ENCODE data around the gene DYRK1A.
A peak's percentile ranks its signal among the peaks of the same experiment; 100 is the strongest.

DYRK1A gene

DNA sequence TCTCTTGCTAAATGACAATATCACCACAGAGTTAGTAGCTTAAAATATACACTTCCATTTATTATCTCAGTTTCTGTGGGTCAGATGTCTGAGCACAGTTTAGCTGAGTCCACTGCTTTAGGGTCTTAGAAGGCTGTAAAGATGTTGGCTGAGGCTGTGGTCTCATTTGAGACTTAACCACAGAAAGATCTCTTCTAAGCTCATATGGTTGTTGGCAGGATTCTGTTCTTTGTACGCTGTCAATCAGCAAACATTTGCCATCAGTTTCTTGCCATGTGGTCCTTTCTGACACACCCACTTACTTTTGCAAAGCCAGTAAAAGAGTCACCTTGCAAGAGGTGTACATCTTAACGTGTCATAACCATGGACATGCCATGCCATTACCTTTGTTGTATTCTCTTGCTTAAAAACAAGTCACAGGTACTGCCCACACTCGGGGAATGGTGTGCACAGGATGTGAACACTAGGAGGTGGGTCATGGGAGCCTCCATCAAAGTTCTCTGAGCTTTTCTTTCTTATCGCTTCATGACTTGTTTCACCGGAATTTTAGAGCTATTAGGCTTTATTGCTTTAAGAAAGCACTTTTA, 18.7 kb downstream of the DYRK1A start:
- peak in 1 of 6 experiments; percentile 8 for DNase-seq

DNA sequence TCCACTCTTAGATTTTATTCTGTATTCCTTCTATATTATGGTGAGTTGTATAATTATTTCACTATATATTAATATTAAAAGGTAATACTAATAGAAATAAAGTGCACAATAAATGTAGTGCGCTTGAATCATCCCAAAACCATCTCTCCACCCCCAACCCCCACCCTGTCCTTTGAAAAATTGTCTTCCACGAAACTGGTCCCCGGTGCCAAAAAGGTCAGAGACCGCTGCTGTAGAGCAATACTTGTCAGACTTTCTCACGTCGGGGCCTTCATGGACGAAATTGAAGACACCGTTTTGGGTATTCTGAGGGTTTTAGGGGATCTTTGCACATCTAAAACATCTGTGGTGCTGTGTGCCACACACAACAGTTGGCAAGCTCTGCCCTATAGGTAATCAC, 19.6 kb downstream of the DYRK1A start:
- no peak for DNase-seq

DNA sequence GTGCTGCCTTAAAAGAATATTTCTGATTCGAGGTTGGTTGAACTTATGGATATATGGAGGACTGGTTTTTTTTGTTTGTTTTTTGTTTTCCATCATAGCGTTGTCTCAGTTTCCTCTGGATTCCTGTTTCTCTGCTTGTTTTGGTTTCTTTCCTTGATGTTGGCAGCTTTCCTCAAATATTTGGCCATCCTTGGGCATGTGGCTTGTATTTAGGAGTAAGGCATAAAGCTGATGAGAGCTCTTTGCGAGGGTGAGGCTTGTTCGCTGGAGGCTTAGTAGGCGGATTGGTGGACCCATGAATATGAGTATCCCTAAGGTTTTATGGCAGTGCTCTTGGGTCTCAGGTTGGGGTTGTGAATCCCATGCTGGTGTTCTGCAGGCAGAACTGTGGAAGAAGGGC, 22.9 kb downstream of the DYRK1A start:
- no peak for DNase-seq

DNA sequence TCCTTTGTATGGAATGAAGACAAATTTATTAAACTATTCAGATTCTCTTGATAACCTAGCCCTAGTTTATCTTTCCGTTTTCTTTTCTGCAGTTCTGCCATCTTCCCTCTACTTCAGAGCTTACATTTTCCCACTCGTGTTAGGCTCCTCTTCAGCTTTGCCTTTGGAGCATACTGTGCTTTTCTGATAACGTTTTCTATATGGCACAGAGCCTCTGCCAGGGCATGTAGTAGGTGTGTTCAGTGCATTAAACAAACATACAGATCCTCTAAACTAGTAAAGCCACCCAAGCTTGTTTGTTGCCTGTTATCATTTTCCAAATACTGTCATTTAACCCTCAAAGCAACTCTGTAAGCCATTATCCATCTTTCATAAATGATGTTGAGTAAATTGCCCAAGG, 25.1 kb downstream of the DYRK1A start:
- no peak for DNase-seq

DNA sequence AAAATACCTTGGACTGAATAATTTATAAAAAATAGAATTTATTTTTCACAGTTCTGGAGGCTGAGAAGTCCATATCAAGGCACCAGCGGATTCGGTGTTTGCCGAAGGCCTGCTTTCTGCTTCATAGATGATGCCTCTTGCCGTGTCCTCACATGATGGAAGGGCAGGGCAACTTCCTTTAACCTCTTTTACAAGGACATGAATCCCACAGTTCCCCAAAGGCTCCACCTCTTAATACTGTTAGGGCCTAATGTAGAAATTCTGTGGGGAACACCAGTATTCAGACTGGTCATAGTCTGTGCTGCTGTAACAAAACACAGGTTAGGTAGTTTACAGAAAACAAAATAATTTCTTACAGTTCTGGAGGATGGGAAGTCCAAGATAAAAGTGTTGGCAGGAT, 25.9 kb downstream of the DYRK1A start:
- DNase-seq: no peak

DNA sequence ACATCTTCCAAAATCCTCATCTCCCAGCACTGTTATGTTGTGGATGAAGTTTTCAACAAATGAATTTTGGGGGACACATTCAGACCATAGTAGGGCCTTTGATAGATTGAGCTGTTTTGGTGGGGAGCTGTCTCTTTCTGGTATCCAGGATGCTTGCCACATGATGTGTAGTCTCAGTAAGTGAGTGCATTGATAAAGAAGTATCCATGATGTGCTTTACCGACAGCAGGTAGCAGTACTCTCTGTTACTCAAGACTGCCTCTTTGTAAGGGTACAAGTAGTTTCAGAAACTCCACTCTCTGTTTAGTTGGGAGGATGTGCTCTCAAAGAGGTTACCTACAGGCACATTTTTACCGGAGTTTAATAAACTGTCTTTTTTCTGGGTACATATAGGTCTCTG, 26.5 kb downstream of the DYRK1A start:
- DNase-seq: no peak

DNA sequence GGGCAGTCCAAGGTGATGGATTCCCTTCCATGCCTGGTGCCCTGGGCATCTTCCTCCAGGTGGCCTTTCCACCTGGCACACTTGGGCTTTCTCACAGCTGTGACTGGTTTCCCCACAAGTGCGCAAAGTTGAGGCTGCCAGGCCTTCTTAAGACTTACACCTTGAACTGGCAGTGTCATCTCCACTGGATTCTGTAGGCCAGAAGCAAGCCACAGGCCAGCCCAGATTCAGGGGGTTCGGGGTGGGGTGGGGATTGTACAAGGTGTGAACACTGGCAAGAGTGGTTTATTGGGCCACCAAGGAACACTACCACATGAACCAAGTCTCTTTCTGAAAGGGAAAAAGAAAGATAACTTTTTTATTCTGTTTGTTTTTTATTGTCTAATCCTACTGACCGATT, 27.2 kb downstream of the DYRK1A start:
- DNase-seq: no peak

DNA sequence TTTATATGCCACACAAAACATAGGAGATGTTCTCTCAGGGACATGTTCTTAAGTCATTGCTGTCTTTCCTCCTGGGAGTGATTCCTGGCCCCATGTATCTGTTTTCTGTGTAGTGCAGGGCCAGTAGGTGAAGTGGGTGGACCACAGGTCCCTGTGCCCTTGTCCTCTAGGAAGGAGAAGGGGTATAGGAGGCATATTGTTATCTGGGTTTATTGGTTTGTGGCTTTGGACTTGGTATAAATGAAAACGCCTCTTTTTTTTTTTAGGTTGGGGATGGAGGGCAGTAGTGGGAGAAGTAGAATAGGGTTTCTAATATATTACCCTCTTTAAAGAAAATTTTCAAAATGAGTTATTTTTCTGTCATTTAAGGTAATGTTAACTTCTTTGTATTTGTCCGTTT, 29.4 kb downstream of the DYRK1A start:
- DNase-seq: no peak

DNA sequence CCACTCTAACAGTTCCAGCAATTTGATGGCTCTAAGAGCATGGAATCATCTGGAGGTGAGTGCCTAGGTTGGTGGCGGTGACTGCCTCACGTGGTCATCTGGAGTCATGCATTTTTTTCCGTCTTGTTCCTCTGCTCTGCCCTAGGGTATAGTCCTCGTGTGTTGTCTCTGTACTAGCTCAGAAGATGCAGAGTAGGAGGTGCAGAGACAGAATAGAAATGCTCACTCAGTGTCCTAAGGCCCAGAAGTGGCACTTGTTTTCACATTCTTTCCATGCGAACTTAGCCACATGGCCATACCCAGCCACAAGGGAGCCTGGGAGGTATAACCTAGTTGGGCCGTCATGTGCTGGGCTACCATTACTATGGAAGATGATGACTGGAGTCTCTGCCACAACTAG, 30.3 kb downstream of the DYRK1A start:
- DNase-seq: no peak

DNA sequence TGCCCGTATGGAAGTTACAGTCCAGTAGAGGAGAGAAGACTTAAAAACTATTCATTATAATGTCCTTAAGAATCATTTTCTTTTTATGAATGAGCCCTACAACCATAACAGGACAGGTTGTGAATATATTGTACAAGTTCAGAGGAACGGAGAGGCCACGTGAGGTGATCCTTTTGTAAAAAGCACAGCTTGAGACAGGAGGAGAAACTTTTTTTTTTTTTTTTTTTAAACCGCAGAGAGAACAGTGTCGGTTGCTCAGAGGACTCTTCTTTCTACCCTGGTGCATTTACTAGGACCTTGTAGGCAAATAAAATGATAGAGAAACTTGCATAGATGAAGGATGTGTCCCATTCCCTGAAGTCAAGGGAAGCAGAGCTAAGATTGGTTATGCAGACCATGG, 32.1 kb downstream of the DYRK1A start:
- peak in 4 of 6 experiments; percentile 19 to 65 (median 62) for DNase-seq

DNA sequence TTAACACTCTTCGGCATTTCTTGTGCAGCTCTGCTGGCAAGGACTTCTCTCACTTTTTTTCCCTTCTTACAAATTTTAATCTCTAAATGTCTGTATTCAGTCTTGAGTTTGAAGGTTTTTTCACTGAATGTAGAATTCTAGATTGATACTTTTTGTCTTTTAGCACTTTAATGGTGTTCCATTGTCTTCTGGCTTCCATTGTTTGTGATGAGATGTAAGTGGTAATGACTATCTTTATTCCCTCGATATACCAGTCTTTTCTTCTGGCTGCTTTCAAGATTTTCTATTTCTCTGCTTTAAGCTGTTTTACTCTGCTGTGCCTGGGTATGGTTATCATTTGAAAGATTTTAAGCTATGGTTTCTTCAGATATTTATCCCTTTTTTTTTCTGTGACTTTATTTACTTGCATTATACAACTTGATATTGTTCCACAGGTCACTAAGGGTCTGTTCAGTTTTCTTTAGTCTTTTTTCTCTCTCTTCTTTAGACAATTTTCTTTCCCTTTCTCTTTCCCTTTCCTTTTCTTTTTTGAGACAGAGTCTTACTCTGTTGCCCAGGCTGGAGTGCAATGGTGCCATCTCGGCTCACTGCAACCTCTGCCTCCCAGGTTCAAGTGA, 35.8 kb downstream of the DYRK1A start:
- DNase-seq: no peak

DNA sequence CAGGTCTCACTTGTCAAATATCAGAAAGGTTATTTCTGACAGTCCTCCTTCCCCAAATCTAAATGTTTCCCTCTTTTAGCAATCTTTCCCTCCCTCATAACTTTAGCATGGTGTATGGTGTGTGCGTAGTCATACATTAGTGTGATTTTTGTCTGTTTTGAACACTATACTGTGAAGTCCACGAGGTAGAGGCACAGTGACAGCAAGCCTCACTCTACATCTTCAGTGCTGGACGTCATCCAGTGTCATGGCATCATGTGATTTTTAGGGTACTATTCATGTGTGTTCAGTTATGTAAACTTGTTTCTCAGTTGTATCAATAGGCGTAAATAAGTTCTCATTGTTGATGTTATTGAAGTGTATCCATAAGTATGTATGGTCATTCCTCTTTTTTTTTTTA, 39.1 kb downstream of the DYRK1A start:
- DNase-seq: no peak

DNA sequence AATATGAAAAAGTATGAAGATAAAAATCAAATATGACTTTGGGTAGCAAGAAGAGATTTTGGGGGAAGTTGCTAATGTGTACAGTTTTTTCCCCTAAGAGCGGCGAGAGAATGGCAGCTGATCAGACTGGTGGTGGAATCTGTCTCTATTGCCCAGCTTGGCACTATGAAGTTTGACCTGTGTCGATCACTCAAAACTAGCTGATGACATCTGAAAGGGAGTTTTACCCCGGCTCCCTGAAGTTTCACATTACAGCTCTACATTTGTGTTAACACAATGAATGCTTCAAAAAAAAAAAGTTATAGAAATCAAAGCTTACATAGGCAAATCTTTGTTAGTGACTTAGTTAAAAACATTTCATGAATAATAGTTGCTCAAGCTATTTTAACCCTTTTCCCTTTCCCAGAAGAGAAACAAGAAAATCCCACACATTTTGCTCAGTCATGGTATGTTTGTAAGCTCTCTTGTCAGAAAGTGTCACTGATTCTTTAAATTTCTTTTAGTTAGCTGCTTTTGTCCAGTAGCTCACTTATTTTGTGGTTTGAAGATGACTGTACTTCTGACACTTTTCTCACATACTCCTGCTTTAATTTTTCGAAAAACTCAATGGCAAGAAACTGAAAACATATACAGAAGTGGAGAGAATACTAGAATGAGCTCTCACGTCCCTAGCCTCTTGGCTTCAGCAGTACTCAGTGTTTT, 41.3 kb downstream of the DYRK1A start:
- DNase-seq: no peak

DNA sequence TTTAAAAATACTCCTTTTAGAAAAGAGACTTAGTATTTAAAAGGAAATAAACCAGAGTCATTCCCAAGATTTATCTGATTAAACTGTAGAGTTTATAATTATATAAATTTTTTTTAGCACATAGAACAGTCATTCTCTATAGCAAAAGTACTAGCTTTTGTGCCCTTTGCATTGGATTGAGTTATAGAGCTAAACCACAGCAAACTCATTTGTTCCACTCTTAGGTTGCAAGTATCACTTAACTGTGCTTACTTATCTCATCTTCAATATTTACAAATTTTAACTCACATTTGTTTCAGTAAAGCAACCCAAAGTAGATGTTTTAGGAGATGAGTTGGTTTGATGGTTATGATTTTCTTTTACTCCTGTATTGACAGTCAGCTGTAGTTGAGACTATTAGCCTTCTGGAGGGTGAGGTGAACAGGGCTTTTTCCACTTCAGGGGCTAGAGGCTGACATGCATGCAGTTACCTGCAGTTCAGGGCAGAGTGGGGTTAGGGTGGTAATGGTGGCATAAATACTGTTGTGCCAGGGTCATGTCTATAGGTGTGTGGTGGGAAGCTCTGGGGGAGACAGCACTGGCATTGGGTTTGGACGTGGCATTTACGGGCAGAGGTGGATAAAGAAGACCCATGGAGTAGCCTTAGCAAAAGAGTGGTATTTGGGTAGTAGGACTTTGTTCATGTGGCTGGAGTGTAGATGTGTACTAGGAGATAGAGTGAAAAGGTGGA, 42.1 kb downstream of the DYRK1A start:
- no peak for DNase-seq

DNA sequence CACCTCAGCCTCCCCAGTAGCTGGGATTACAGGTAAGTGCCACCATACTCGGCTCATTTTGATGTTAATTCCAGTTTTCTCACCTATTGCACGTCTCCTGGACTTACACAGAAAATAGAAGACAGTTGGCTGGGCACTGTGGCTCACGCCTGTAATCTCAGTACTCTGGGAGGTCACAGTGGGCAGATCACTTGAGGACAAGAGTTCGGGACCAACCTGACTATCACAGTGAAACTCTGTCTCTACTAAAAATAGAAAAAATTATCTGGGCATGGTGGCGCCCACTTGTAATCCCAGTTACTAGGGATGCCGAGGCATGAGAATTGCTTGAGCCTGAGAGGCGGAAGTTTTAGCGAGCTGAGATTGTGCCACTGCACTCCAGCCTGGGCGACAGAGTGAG, 44.1 kb downstream of the DYRK1A start:
- no peak for DNase-seq

DNA sequence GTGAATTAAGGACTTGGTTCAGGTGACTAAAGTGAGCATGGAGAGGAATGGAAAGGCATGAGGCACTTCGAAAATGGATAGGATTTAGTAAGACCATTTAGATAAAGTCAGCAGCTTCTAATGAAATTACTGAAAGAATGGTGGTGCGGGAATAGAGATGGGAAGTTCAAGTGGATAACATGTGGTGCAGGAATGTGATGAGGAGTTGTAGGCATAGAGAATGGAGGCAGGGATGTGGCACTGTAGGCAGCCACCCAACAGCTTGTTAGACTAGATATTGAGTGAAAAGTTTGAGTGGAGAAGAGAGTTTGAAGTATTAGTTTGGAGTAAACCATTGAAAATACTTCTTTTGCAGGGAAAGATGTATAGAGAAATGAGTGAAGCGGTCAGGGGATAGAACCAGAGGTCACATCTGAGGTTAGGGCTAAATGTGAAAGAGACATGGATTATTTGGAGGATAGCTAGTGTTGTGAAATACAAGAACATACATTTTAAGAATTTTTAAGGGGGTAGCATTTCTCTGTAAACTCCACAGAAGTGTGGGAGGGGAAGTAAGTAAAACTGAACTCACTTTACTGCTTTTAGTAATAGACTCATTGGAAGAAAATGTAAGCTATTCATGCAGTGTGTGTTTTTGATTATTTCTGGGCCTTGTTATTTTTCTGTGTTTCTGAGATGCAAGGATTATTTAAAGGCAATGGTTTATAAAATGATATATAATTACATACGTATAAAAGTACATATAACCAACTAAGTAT, 46.2 kb downstream of the DYRK1A start:
- DNase-seq: no peak

DNA sequence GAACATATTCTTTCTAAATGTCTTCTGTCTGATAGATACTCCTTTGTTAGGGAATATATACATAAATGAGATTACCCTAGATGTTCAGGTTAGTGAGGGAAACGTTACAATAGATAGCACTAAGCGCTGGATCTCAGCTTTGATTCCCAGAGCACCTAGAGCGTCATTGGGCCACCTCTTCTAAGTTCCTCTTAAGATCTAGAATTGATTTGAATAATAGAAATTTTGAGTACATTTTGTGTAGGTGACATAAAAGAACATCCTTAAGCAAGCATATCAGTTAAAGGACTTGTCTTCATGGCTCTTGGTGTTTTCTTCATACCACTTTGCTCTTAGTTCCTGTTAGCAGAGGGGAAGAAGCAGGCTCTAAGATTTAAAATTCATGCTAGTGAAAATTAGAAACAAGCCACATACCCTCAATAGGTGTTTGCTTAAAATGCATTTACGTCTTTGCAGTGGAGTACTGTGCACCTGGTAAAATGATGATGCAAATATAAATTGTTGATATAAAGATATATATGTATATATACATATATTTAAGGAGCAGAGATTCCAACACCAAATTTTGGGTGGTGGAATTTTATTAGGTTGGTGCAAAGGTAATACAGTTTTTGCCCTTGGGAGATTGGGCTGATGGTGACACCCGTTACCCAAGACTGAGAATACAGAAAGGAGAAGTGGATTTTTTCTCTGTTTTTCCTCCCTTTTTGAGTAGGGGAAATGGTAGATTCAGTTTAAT, 47.1 kb downstream of the DYRK1A start:
- DNase-seq: no peak

DNA sequence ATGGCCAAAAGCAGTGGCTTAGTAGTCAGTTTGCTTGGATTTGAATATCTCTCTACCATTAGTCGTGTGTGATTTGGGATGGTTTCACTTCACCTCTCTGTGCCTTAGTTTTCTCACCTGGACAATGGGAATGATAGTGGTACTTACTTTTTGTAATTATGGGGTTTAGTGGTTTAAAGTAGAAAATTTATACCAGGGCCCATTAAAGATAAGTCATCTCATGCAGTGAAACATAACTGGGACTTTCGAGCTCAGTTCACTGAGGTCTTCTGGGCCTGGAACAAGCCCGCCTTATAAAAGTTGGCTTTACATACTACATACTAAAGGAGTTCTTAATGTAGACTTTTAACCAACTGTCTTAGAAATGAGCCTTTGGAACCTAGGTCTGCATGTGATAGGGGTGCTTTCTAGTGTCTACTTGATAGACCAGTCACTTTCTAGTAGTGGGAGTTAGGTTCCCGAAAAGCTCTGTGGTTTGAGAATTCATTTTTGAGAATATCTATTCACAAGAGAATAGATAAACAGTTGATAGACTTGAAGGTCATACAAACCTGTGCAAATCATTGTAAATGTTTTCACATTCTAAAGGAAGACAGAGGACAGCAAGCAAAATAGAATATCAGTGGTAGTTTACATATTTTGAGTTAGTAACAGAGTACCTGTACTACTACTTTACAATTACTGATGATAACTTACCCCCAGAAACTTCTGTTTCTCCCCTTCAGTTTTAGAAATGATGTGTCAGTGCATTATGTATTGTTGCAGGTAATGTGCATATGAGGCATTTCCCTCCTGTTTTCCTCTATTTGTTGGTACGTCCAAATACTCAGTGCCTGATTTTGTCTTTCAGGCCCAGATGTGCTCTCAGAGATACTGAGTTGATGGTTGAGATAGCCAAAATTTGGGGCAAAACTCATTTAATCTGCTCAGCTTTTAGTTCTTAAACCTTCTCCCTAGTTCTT, 48.0 kb downstream of the DYRK1A start:
- DNase-seq: no peak

DNA sequence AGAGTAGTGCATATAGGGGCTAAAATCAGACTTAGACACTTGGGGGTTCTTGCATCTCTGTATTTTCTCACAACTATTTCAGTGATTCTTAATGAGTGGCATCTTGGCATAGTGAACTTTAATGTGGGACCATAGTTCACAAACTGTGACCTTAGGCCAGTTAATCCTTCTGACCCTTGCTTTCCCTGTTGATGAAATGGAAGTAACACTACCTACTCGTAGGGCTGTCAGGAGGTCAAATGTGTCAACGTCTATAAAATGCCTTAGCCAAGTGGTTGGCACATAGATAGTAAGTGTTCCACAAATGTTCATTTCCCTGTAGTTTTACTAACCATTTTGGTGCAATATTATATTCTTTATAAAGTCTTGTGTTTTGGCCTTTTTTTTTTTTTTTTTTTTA, 49.4 kb downstream of the DYRK1A start:
- DNase-seq: no peak

DNA sequence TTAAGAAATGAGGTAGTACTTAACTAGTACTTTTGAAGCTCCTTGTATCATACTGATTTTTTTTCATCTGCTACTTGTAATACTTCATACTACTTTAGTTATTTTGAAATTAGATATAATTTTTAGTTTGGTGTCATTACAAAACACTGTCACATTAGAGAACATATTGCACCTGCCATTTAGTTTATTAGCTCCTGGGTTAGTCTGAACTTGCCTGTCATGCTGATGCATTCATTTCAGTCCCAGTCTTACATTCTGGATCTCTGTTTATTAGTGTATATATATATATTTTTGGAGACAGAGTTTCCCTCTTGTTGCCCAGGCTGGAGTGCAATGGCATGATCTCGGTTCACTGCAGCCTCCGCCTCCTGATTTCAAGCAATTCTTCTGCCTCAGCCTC, 50.3 kb downstream of the DYRK1A start:
- DNase-seq: no peak

DNA sequence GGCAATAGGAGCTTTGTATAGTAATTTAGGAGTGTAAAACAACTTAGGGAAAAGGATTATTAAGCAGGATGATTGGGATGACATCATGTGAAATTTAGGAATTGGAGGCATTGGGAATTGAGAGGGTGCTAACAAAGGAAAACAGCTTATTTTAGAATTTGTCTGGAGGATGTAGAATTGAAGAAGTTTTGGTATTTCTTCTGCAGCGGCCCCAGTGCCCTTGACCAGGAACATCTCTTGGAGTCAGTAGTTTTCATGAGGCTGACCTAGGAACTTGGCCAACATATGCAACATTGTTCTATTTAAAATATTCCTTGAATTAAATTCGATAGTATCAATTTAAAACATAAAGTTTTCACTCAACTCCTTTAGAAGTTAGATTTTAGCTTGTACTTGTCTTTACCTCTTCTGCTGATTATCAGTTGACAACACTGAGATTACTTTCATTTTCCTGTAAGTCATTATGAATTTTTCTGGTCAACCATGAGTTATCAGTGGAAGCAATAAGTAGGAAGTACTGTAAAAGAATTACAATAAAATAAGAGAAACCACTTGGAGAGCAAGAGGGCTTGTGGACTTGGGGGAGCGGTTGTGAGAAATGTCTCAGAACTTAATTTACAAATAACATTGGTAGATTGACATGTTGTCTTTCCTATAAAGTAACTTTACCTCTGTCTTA, 52.8 kb downstream of the DYRK1A start:
- no peak for DNase-seq
